NT2/D1 (cell line): ENCODE measurements around the gene NR2C2.

ENCODE experiments used
- SUZ12 ChIP-seq: IDR thresholded peaks from 2 replicates; pipeline ENCODE4 v1.6.1; 2011; ENCODE audit not compliant: insufficient read length, insufficient read depth; ENCODE audit errors: extremely low read depth
- YY1 ChIP-seq: IDR thresholded peaks from 2 replicates; pipeline ENCODE4 v1.6.1; 2011; ENCODE audit not compliant: insufficient read length, insufficient read depth
- ZNF274 ChIP-seq: IDR thresholded peaks from 2 replicates; pipeline ENCODE4 v1.6.1; 2011; ENCODE audit warnings: mild to moderate bottlenecking, low read depth, low read length

DNA sequence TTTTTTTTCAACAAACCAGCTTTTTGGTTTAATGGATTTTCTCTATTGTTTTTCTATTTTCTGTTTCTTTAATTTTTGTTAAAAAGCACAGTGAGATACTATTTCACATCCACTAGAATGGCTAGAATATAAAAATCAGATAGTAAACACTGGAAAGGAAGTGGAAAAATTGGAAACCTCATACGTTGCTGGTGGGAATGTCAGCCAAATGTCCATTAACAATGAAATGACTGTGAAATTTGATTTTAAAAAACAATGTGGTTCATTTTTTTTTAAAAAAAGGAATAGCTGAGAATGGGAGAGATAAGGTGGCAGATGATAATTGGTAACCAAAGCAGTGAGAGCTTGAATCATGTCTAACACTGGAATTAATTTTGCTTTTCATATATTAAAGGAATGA, 19.9 kb downstream of the NR2C2 start:
- TF ChIP-seq YY1: no peak
- TF ChIP-seq SUZ12: no peak
- no peak for TF ChIP-seq ZNF274
